Effector memory CD8-positive, alpha-beta T cell (primary cell): ENCODE data around the gene NSUN2.

ENCODE experiments used
- ATAC-seq: fragments of 150-1000 bp; cut with Tn5 transposase; replicated peaks from 2 replicates; pipeline ENCODE4 v1.10.0; 2021; ENCODE audit warnings: mild to moderate bottlenecking, moderate library complexity
- DNase-seq, 3 experiments: peaks; one replicate each; pipeline ENCODE4 v3.0.0; 2021
- H3K27ac Mint-ChIP-seq, 2 donors: one replicate each; pipeline ENCODE4 v1.8.0; 2022; ENCODE audit warnings: mild to moderate bottlenecking in 2 of 2, mixed read lengths in 2 of 2, moderate library complexity in 2 of 2
- H3K27me3 Mint-ChIP-seq, 2 donors: one replicate each; pipeline ENCODE4 v1.8.0; 2022; ENCODE audit warnings: mixed read lengths in 2 of 2
- H3K36me3 Mint-ChIP-seq: one replicate; pipeline ENCODE4 v1.8.0; 2022; ENCODE audit warnings: mild to moderate bottlenecking, moderate library complexity, mixed read lengths; ENCODE audit not compliant: insufficient read depth
- H3K4me1 Mint-ChIP-seq, 2 donors: one replicate each; pipeline ENCODE4 v1.8.0; 2022; ENCODE audit warnings: low read depth in 2 of 2, mixed read lengths in 2 of 2
- H3K4me3 Mint-ChIP-seq, 2 donors: one replicate each; pipeline ENCODE4 v1.8.0; 2022; ENCODE audit warnings: mild to moderate bottlenecking in 2 of 2, mixed read lengths in 2 of 2, moderate library complexity in 2 of 2
- H3K9me3 Mint-ChIP-seq, 2 donors: one replicate each; pipeline ENCODE4 v1.8.0; 2022; ENCODE audit warnings: mixed read lengths in 2 of 2

Gene NSUN2

DNA sequence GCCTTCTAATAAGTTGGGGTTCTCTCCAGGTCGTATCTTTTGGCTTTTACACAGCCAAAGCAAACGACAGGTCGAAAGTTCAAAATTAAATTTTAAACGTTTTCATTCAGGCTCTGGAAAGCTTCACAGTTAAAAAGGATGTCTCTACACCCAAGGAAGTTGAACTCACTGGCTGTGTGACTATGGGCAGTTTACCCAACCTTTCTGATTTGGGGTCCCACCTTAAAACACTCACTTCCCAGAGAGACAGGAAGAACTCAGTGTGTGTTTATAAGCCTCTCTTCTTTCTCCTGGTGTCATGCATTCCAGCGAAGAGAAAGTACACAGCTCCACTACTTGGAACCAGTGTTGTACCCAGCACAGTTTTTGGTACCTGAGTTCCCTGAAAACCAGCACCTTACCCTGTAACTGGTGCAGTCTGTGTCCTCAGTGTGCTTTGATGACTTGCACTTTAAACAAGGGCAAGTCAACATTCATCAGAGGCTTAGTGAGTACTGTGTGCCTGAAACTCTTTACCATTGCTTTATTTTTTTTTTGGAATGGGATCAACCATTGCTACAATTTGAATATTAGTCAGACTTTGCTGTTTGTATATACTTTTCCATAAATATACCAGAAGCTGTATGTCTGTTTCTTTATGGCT lies 2.1 kb upstream of the NSUN2 start:
- peaks cover 32 to 36% of the 10 kb centered on the region in 2 donors for H3K4me1 Mint-ChIP-seq
- DNase-seq (no peak), ATAC-seq (no peak)
- H3K27ac Mint-ChIP-seq = peak overlapping the region in 1 of 2 donors; percentile 87
- no peaks in the 10 kb centered on the region for H3K27me3 Mint-ChIP-seq
- peak overlapping the region; percentile 93 for H3K4me3 Mint-ChIP-seq
- H3K36me3 Mint-ChIP-seq = peaks cover 20% of the 10 kb centered on the region
- H3K9me3 Mint-ChIP-seq = no peaks in the 10 kb centered on the region

DNA sequence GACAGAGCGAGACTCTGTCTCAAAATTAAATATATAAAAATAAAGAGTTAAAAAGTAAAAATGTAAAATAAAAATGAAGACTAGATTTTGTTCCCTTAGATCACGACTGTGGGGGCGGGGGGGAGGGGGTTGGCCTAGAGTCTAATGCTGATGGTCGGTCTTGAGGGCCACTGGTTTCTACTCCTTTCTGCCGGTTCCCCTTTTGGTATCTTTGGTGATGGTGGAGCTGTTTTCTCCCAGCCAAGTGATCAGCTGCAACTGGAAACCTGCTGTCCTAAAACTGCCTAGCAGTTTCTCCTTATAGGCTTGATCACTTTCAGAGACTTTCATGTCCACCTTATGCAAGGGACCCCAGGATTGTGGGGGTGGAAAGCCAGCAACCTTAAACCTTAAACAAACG lies 1.5 kb upstream of the NSUN2 start:
- ATAC-seq (no peak), DNase-seq (no peak)
- Mint-ChIP-seq H3K27ac (peak overlapping the region; percentile 87 to 91), H3K36me3 (peaks cover 26% of the 10 kb centered on the region), H3K4me1 (peaks cover 38 to 41% of the 10 kb centered on the region in 2 donors), H3K9me3 (no peaks in the 10 kb centered on the region), H3K4me3 (peak overlapping the region; percentile 93), H3K27me3 (no peaks in the 10 kb centered on the region)

DNA sequence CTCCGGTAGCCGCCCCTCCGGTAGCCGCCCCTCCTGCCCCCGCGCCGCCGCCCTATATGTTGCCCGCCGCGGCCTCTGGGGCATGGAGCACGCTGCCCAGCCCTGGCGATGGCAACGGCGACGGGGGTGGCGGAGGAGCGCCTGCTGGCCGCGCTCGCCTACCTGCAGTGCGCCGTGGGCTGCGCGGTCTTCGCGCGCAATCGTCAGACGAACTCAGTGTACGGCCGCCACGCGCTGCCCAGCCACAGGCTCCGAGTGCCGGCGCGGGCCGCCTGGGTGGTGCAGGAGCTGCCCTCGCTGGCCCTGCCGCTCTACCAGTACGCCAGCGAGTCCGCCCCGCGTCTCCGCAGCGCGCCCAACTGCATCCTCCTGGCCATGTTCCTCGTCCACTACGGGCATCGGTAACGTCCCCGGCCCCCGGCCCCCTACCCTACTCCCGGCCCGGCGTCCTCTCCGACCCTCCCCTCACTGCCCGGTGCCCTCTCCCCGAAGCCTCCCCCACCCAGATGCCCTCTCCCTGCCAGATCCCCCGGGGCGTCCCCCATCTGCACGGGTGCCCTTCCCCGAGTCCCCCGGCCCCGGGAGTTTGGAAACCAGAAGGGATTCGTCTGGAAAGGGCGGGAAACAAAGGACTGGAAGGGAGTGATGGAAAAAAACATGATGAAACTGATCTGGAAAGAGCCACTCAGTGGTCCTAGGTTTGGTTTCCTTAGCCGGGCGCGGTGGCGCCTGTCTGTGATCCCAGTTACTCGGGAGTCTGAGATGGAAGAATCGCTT lies 813 bp upstream of the NSUN2 start:
- H3K36me3 Mint-ChIP-seq = peaks cover 33% of the 10 kb centered on the region
- ATAC-seq = peak; percentile 60
- DNase-seq = no peak
- peaks cover 39 to 42% of the 10 kb centered on the region in 2 donors for H3K4me1 Mint-ChIP-seq
- H3K27ac Mint-ChIP-seq = peak overlapping the region; percentile 97 to 98
- no peaks in the 10 kb centered on the region for H3K9me3 Mint-ChIP-seq
- no peaks in the 10 kb centered on the region for H3K27me3 Mint-ChIP-seq
- peak overlapping the region; percentile 93 for H3K4me3 Mint-ChIP-seq

DNA sequence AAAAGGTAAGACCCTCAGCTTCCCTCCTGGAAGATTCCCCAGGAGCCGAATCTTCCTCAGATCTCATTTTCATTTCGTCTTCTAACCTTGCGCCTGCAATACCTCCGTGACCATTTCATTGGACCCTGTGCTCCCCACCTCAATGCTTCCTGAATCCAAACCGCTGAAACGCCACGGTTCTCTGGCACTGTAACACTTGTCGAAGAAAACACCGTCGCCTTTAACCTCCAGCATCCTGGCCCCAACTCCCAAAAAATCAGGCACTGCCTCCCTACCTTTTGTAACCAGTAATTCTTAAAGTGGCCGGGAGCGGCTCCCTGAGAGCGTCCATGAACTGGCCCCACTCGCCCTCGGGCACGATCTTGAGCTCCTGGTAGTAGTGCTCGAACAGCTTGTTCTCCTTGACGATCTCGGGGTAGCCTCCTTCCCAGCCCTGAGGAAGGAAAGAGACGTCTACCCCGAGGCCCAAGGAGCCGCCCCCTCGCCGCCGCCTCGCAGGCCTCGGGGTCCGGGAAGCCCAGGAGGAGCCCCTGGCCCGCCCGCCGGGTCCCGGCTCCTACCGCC lies 438 bp downstream of the NSUN2 start:
- H3K4me1 Mint-ChIP-seq = peaks cover 41 to 42% of the 10 kb centered on the region in 2 donors
- H3K9me3 Mint-ChIP-seq = no peaks in the 10 kb centered on the region
- H3K27me3 Mint-ChIP-seq = no peaks in the 10 kb centered on the region
- peak overlapping the region; percentile 93 for H3K4me3 Mint-ChIP-seq
- DNase-seq (no peak), ATAC-seq (no peak)
- peak overlapping the region; percentile 97 to 98 for H3K27ac Mint-ChIP-seq
- peaks cover 42% of the 10 kb centered on the region for H3K36me3 Mint-ChIP-seq

DNA sequence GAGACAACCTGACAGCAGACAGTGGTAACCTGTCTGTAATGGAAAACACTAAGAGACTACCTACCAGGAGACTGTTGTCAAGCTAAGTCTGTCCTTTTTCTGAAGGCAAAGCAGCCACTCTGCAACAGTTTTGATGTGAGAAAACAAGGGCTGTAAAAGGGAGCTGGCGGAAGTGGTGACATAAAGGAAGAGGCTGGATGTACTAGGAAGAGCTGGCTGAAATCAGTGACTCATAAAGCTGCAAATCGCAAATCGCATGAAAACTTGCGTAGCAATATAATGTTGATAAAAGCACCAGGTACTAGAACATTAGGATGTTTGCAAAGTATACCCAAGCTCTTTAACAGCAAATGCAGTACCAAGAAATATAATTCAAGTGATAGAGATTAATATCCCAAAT lies 1.4 kb downstream of the NSUN2 start:
- H3K27ac Mint-ChIP-seq = peak overlapping the region; percentile 22 to 97
- peaks cover 35 to 41% of the 10 kb centered on the region in 2 donors for H3K4me1 Mint-ChIP-seq
- H3K36me3 Mint-ChIP-seq = peaks cover 48% of the 10 kb centered on the region
- H3K4me3 Mint-ChIP-seq = peak overlapping the region; percentile 93
- H3K27me3 Mint-ChIP-seq = no peaks in the 10 kb centered on the region
- no peak for DNase-seq
- ATAC-seq = no peak
- H3K9me3 Mint-ChIP-seq = no peaks in the 10 kb centered on the region

DNA sequence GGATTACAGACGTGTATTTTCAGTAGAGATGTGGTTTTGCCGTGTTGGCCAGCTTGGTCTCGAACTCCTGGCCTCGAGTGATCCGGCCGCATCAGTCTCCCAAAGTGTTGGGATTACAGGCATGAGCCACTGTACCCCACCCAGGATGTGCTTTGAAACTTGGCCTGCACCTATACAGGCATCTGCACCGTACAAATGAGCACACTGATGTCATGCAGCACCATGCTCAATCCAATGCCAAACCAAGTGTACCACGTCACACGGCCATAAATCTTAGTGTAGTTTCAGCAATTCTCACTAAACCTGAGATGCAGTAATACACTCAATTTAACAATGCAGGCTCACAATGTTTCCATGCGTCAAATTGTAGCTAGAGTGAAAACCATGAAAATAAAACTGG lies 6.3 kb downstream of the NSUN2 start:
- no peak for DNase-seq
- no peak overlapping the region for H3K4me3 Mint-ChIP-seq
- ATAC-seq = no peak
- H3K9me3 Mint-ChIP-seq = peaks cover 0 to 3% of the 10 kb centered on the region in 2 donors
- H3K27ac Mint-ChIP-seq = peak overlapping the region in 1 of 2 donors; percentile 51
- H3K27me3 Mint-ChIP-seq = no peaks in the 10 kb centered on the region
- peaks cover 87% of the 10 kb centered on the region for H3K36me3 Mint-ChIP-seq
- H3K4me1 Mint-ChIP-seq = peaks cover 26 to 40% of the 10 kb centered on the region in 2 donors

DNA sequence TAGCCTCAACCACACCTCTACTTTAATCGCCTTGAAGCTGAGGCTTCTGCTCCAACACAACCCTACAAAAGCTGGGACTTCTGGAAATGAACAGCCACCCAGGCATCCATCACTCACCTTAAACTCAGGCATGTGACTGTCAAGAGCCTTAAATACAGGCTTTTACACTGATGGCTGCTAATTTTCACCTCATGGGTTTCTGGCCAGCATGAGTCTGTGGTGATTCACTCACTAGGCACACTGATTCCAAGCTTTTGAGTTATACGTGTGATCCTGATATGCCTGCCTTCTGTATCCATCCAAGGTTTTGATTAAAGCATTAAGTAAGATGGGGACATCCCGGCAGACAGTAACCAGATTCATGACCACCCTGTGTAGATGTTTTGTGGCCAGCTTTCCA lies 8.9 kb downstream of the NSUN2 start:
- Mint-ChIP-seq H3K36me3 (peaks cover 90% of the 10 kb centered on the region), H3K4me1 (peaks cover 12 to 23% of the 10 kb centered on the region in 2 donors), H3K27me3 (no peaks in the 10 kb centered on the region), H3K27ac (no peak overlapping the region), H3K4me3 (no peak overlapping the region), H3K9me3 (peaks cover 0 to 3% of the 10 kb centered on the region in 2 donors)
- ATAC-seq (no peak), DNase-seq (no peak)

DNA sequence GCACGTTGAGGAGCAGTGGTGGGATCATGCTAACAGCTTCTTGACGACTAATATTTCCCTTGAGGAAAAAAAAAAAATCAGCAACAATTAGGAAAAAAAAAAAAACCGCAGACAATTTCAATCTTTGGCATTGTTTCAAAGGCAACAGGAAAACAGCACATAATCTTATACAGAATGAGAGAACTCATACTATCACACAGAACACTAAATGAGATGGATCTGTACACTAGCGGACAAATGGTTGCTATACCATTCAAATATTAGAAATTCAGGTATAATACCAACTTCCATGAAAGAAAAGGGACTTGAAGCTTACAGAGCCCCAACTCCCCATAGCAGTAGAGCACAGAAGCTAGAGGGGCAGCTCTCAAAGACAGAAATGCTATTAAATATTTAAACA lies 9.6 kb downstream of the NSUN2 start:
- DNase-seq (no peak), ATAC-seq (no peak)
- H3K27ac Mint-ChIP-seq = no peak overlapping the region
- no peak overlapping the region for H3K4me3 Mint-ChIP-seq
- peaks cover 87% of the 10 kb centered on the region for H3K36me3 Mint-ChIP-seq
- peaks cover 12 to 23% of the 10 kb centered on the region in 2 donors for H3K4me1 Mint-ChIP-seq
- no peaks in the 10 kb centered on the region for H3K27me3 Mint-ChIP-seq
- H3K9me3 Mint-ChIP-seq = peaks cover 0 to 3% of the 10 kb centered on the region in 2 donors

DNA sequence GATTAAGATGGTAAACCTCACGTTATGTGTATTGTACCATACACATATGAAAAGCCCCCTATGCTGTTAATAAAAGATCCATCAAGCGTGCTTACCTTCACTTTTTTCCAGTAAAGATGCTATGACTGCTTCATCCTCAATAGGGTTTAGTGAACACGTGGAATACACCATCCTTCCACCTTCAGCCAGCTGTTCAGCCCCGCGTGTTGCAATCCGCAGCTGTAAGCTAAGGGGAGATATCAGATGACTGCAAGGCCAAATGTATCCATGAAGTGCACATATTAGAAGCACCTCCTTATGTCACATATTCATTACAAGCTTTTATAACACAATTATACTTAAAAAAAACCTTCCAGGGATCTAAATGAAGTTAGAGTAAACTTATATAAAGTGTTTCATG lies 16.2 kb downstream of the NSUN2 start:
- peaks cover 88% of the 10 kb centered on the region for H3K36me3 Mint-ChIP-seq
- H3K27me3 Mint-ChIP-seq = no peaks in the 10 kb centered on the region
- ATAC-seq (no peak), DNase-seq (no peak)
- no peaks in the 10 kb centered on the region for H3K9me3 Mint-ChIP-seq
- H3K4me1 Mint-ChIP-seq = peaks cover 14 to 28% of the 10 kb centered on the region in 2 donors
- H3K4me3 Mint-ChIP-seq = no peak overlapping the region
- H3K27ac Mint-ChIP-seq = no peak overlapping the region

DNA sequence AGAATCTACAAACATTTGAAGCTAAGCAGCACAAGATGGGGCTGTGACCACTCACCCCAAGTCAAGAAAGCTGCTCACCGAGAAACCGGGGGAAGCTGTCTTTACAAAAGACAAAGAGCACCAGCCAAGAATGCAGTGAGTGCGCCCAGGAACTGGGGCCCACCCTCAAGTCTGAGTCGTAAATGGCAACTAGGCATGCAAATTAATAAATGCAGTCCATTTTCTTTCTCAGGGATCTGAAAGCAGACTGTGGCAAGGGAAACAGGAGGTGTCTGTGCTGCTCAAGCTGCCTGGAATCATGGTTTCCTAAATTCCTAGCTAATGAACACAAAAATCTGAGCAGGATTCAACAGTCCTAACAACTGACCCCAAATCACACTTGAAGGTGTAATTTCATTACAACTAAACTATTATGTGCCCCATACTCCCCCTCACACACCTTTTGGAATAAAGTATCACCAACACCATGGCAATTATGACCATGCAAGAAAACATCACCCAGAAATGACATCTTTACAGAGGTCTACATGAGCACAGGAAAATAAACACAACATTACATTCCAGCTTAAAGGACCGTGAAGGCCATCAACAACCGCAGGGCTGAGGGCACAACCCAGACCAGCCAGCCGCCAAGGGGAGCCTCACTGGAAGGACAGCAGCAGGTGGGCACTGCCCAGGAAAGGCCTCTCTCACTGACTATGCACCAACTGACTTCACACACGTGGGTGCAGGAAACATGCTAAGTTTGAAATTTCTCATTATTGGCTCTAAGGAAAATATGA lies 17.6 kb downstream of the NSUN2 start:
- Mint-ChIP-seq H3K4me3 (no peak overlapping the region), H3K9me3 (no peaks in the 10 kb centered on the region), H3K4me1 (peaks cover 12 to 28% of the 10 kb centered on the region in 2 donors), H3K27me3 (no peaks in the 10 kb centered on the region), H3K36me3 (peaks cover 89% of the 10 kb centered on the region), H3K27ac (no peak overlapping the region)
- no peak for ATAC-seq
- no peak for DNase-seq

DNA sequence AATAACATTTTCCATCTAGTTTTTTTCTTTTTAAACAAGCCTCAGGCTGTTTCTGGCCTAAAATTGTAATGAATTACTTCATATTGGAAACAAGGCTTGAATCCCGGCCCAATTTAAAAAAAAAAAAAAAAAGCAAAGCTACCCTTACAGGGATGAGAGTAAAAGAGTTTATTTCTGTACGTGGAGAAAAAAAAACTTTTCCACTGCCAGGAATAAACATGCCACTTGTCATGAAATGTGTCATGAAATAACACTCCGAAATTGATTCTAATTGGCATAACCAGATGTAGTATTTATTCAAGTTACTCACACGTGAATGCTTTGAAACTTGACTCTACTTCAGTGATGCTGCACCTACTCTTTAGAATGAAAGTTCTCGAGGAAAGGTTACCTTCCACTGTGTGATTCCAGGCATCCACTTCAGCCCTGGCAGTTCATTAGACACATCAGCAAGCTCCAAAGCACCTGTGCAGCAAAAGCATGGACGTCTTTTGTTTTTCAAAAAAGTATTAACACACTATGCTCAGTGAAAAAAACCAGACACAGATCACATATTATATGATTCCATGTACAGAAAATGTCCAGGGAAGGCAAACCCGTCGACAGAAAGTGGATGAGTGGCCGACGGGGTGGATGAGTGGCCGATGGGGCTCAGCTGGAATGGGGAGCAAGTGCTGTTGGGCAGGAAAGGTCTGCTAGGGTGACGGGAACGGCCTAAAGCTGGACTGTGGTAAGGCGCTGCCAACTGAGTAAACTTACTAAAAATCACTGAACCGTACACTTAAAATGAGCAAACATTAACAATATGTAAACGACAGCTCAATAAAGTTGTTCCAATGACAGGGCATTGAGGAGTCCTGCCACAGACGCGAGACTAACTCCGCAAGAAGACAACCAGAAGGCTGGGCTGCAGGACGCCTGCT lies 21.2 kb downstream of the NSUN2 start:
- Mint-ChIP-seq H3K9me3 (no peaks in the 10 kb centered on the region), H3K27me3 (no peaks in the 10 kb centered on the region), H3K4me1 (peaks cover 12 to 28% of the 10 kb centered on the region in 2 donors), H3K4me3 (no peak overlapping the region), H3K27ac (peak overlapping the region in 1 of 2 donors; percentile 19), H3K36me3 (peaks cover 96% of the 10 kb centered on the region)
- DNase-seq (no peak), ATAC-seq (no peak)

DNA sequence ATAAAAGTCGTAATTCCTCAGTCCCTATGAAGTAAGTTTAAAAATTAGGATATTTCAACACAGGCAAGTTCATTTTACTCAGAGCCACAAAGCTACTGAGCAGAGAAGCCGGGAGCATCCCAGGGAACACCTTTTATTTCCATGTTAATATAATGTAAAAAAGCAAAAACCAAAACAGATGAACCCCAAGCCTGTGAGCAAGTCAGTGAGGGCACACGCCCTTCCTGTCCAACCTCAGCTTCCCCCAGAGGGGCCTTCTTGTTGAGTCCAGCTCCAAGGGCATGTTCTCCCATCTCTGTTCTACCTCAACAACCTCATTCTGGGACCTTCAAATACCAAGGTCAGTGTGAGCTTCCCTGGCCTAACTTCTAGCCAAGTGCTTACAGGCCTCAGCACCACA lies 24.8 kb downstream of the NSUN2 start:
- Mint-ChIP-seq H3K9me3 (no peaks in the 10 kb centered on the region), H3K27me3 (no peaks in the 10 kb centered on the region), H3K36me3 (peaks cover 97% of the 10 kb centered on the region), H3K4me3 (no peak overlapping the region), H3K27ac (peak overlapping the region in 1 of 2 donors; percentile 41), H3K4me1 (peaks cover 1 to 8% of the 10 kb centered on the region in 2 donors)
- ATAC-seq (no peak), DNase-seq (no peak)
